ENCODE results near the gene DSCAM. TPM values are rescaled to one million over a fixed set of nuclear protein-coding genes. Genes with fewer than 3 reads are reported as not detected.

Gene DSCAM
- total RNA-seq, 1 donor from 2014 or later, result not detected

- H3K4me3 ChIP-seq, result no peak overlapping the region
- no peaks in the 10 kb centered on the region for H3K9me3 ChIP-seq
- H3K4me1 ChIP-seq, result no peaks in the 10 kb centered on the region
- intact Hi-C loops (cut with DNase I), result no loop called here
- no peak overlapping the region for H3K27ac ChIP-seq
- TF ChIP-seq CTCF (IDR thresholded peaks at IDR 0.05), result no peak
- no peaks in the 10 kb centered on the region for H3K36me3 ChIP-seq
- DNase-seq (ENCODE audit: low spot score in 2 of 2), result no peak
- no peaks in the 10 kb centered on the region for H3K27me3 ChIP-seq
Measured at GRCh38 chr21:39984286-39984991, 862.5 kb downstream of the DSCAM start.

DNA sequence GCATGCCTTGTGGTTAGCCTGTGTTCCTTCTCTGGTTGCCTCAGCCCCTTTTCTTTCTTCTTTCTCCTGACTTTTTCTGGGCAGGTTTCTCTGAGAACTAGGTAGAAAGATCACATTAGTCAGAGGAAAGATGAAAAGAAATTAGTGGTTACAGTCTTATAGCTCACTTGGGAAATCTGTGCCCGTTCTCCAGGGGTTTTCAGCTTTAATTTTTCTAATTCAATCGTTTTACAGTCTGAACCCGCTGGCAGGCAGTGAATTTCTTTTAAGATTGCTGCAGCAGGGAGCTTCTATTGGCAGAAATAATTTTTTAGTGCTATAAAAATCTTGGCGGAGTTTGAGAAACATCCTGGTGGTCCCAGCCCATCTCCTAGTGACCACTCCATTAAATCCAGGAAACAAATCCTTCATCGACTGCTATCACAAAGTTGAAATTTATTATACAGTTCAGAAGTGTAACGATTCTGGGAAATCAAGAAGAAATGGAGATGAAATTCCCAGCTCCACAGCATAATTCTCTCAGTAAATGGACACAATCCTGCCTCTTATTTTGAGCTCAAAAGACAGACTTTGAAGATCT is 866.6 kb downstream of the DSCAM start:
- Histone ChIP-seq H3K4me3 (no peak overlapping the region), H3K36me3 (no peaks in the 10 kb centered on the region), H3K9me3 (no peaks in the 10 kb centered on the region), H3K27ac (no peak overlapping the region), H3K4me1 (no peaks in the 10 kb centered on the region), H3K27me3 (no peaks in the 10 kb centered on the region)
- no peak for DNase-seq (ENCODE audit: low spot score in 2 of 2)
- intact Hi-C loops (cut with DNase I), result no loop called here
- no peak for TF ChIP-seq CTCF (IDR thresholded peaks at IDR 0.05)

DNA sequence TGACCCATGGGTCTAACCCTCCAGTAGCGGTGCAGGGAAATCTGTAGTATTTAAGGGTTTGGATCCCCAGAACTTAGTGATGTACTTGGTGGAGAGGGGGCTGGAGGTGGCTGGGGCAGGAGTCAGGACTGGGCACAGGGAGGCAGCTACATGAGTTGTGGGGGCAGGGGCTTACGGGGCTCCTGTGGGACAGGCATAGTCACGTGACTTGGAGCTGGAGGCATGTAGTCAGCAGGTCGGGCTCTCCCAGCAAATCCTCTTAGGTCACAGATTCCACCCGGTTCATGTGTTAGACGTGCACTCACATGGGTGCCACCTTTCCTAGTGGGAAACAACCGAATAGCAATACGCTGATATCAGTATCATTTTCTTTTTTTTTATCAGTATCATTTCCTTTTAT is 867.6 kb downstream of the DSCAM start:
- H3K36me3 ChIP-seq, result no peaks in the 10 kb centered on the region
- no peaks in the 10 kb centered on the region for H3K9me3 ChIP-seq
- TF ChIP-seq CTCF (IDR thresholded peaks at IDR 0.05), result no peak
- no peak for DNase-seq (ENCODE audit: low spot score in 2 of 2)
- no peak overlapping the region for H3K4me3 ChIP-seq
- intact Hi-C loops (cut with DNase I), result no loop called here
- no peaks in the 10 kb centered on the region for H3K27me3 ChIP-seq
- no peaks in the 10 kb centered on the region for H3K4me1 ChIP-seq
- H3K27ac ChIP-seq, result no peak overlapping the region

DNA sequence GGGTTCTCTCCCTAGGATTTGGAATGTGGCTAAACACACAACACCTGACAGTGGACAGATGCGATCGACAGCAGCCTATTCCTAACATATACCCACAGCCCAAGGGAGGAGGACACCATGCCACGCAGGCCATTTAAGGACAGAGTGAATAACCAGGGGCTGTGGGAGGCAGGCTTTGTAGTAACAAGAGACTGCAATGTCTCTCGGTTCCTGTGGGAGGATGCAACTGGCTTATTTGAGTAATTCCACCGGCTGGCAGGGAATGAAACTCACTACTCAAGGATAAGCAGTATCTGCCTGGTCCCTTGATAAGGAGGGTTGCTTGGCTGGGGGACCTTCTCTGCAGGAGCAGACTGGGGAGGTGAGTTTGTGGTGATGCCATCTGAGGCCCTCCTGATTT is 870.2 kb downstream of the DSCAM start:
- H3K9me3 ChIP-seq, result no peaks in the 10 kb centered on the region
- H3K27me3 ChIP-seq, result no peaks in the 10 kb centered on the region
- no peak for TF ChIP-seq CTCF (IDR thresholded peaks at IDR 0.05)
- no peaks in the 10 kb centered on the region for H3K36me3 ChIP-seq
- DNase-seq (ENCODE audit: low spot score in 2 of 2), result no peak
- intact Hi-C loops (cut with DNase I), result no loop called here
- H3K4me1 ChIP-seq, result no peaks in the 10 kb centered on the region
- no peak overlapping the region for H3K27ac ChIP-seq
- no peak overlapping the region for H3K4me3 ChIP-seq

DNA sequence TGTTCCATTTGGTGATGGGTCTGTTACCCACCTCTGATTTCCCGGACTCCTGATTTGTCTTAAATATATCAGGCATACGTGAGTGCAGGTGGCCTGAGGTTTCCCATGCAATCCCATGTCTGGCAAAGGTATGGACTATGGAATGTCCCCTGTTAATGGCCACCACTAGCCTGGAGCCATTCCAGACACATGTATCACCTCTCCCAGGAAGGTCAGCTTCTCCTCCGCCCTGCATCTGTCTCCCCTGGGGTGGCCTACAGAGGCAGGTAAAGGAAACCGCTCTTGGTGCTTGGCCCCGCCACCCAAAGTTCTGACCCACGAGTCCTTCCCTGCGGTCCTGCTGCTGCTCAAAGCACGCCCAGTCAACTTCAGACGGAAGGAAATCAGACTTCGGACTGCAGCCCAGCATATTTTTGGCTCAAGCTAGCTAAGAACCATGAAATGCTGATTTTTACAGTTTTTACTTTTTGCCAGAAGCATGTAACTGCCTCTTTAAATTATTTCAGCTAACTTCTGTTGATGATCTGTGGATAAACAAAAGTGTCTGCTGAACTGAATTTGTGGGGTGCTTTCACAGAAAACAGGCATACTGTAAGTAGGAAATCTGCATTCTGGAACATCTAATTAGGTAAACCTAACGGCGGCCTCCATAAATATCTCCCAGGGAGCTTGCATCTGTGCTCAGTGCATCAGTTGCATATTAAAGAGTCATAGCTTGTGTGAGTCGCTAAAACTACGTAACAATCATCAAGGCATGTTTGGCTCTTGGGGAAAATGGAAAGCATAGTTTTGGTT is 873.8 kb downstream of the DSCAM start:
- no peak for DNase-seq (ENCODE audit: low spot score in 2 of 2)
- H3K36me3 ChIP-seq, result no peaks in the 10 kb centered on the region
- intact Hi-C loops (cut with DNase I), result no loop called here
- TF ChIP-seq CTCF (IDR thresholded peaks at IDR 0.05), result no peak
- H3K27me3 ChIP-seq, result no peaks in the 10 kb centered on the region
- no peak overlapping the region for H3K4me3 ChIP-seq
- no peaks in the 10 kb centered on the region for H3K4me1 ChIP-seq
- no peak overlapping the region for H3K27ac ChIP-seq
- no peaks in the 10 kb centered on the region for H3K9me3 ChIP-seq
